Panc1 (cell line): ENCODE results near the gene CCDC9.

Experiments used
- CTCF ChIP-seq: fragments of 450-650 bp; IDR thresholded peaks from 2 replicates; pipeline ENCODE4 v1.5.1; 2017; ENCODE audit warnings: mild to moderate bottlenecking
- POLR2AphosphoS5 ChIP-seq: IDR thresholded peaks from 2 replicates; pipeline ENCODE4 v1.6.1; 2012; ENCODE audit warnings: mild to moderate bottlenecking, low read depth, low read length, moderate library complexity
- SIN3A ChIP-seq: IDR thresholded peaks from 2 replicates; pipeline ENCODE4 v1.6.1; 2012; ENCODE audit warnings: low read depth, mild to moderate bottlenecking, low read length, moderate library complexity, borderline replicate concordance; ENCODE audit not compliant: insufficient read depth
- TCF7L2 ChIP-seq: IDR thresholded peaks from 2 replicates; pipeline ENCODE4 v1.6.1; 2011; ENCODE audit warnings: mild to moderate bottlenecking, low read depth, low read length, inconsistent platforms
- TF ChIP-seq, protein P1 (sequence below), 2 experiments: IDR thresholded peaks; 2 replicates each; pipeline ENCODE4 v1.6.1; 2011 to 2012; ENCODE audit warnings: low read depth in 2 of 2, control low read depth in 1 of 2, low read length in 1 of 2, mild to moderate bottlenecking in 1 of 2, moderate library complexity in 1 of 2; ENCODE audit not compliant: insufficient read depth in 1 of 2

GRCh38 chr19:47319923-47320871 lies 63.9 kb downstream of the CCDC9 start:
- TF ChIP-seq SIN3A (no peak), CTCF (no peak), POLR2AphosphoS5 (no peak), TCF7L2 (no peak)
- TF ChIP-seq, protein P1, sequence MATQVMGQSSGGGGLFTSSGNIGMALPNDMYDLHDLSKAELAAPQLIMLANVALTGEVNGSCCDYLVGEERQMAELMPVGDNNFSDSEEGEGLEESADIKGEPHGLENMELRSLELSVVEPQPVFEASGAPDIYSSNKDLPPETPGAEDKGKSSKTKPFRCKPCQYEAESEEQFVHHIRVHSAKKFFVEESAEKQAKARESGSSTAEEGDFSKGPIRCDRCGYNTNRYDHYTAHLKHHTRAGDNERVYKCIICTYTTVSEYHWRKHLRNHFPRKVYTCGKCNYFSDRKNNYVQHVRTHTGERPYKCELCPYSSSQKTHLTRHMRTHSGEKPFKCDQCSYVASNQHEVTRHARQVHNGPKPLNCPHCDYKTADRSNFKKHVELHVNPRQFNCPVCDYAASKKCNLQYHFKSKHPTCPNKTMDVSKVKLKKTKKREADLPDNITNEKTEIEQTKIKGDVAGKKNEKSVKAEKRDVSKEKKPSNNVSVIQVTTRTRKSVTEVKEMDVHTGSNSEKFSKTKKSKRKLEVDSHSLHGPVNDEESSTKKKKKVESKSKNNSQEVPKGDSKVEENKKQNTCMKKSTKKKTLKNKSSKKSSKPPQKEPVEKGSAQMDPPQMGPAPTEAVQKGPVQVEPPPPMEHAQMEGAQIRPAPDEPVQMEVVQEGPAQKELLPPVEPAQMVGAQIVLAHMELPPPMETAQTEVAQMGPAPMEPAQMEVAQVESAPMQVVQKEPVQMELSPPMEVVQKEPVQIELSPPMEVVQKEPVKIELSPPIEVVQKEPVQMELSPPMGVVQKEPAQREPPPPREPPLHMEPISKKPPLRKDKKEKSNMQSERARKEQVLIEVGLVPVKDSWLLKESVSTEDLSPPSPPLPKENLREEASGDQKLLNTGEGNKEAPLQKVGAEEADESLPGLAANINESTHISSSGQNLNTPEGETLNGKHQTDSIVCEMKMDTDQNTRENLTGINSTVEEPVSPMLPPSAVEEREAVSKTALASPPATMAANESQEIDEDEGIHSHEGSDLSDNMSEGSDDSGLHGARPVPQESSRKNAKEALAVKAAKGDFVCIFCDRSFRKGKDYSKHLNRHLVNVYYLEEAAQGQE (IDR thresholded peaks at IDR 0.05; ENCODE audit: insufficient read depth in 1 of 2, low read depth in 2 of 2, low read length in 1 of 2): no peak
